Measurements from ENCODE around the gene UBAC1. TPM values are rescaled to one million over a fixed set of nuclear protein-coding genes. Genes with fewer than 3 reads are reported as not detected.

The UBAC1 gene
- total RNA-seq, 1 experiment from 2014 or later = 58.2 TPM

GRCh38 chr9:135929656-135930445, 31.3 kb downstream of the UBAC1 start:
- BruUV-seq (replicated peaks) = no TSS peak
- Histone ChIP-seq H3K36me3 (ENCODE audit: insufficient read depth, low read length, poor library complexity, severe bottlenecking) (peaks cover 18% of the 10 kb centered on the region), H3K4me3 (ENCODE audit: low read depth, low read length, poor library complexity, severe bottlenecking) (no peak overlapping the region), H3K27me3 (replicated peaks; ENCODE audit: insufficient read depth, low read depth, low read length, poor library complexity) (no peaks in the 10 kb centered on the region), H3K27ac (ENCODE audit: low read depth, low read length, poor library complexity, severe bottlenecking) (no peak overlapping the region), H3K9me3 (ENCODE audit: low read depth, low read length, poor library complexity, severe bottlenecking) (no peaks in the 10 kb centered on the region), H3K4me1 (ENCODE audit: insufficient read depth, low read length, poor library complexity, severe bottlenecking) (no peaks in the 10 kb centered on the region)
- DNase-seq (ENCODE audit: low spot score) = no peak
- intact Hi-C loops (cut with micrococcal nuclease; ENCODE audit: unreplicated experiment) = no loop called here
- TF ChIP-seq EZH2 (IDR thresholded peaks at IDR 0.05; ENCODE audit: borderline replicate concordance, low read depth, low read length, poor library complexity, severe bottlenecking) = no peak
- no peak for TF ChIP-seq CTCF (conservative IDR thresholded peaks at IDR 0.05; ENCODE audit: low read depth, low read length)
- CTCF ChIA-PET = no interaction called here
- POLR2A ChIA-PET (ENCODE audit: low non-redundant PET) = no interaction called here

- Histone ChIP-seq H3K27me3 (replicated peaks; ENCODE audit: insufficient read depth, low read depth, low read length, poor library complexity) (no peaks in the 10 kb centered on the region), H3K9me3 (ENCODE audit: low read depth, low read length, poor library complexity, severe bottlenecking) (no peaks in the 10 kb centered on the region), H3K4me3 (ENCODE audit: low read depth, low read length, poor library complexity, severe bottlenecking) (no peak overlapping the region), H3K27ac (ENCODE audit: low read depth, low read length, poor library complexity, severe bottlenecking) (no peak overlapping the region), H3K36me3 (ENCODE audit: insufficient read depth, low read length, poor library complexity, severe bottlenecking) (peaks cover 15% of the 10 kb centered on the region), H3K4me1 (ENCODE audit: insufficient read depth, low read length, poor library complexity, severe bottlenecking) (no peaks in the 10 kb centered on the region)
- BruUV-seq (replicated peaks) = no TSS peak
- CTCF ChIA-PET = no interaction called here
- intact Hi-C loops (cut with micrococcal nuclease; ENCODE audit: unreplicated experiment) = no loop called here
- TF ChIP-seq EZH2 (IDR thresholded peaks at IDR 0.05; ENCODE audit: borderline replicate concordance, low read depth, low read length, poor library complexity, severe bottlenecking) (no peak), CTCF (conservative IDR thresholded peaks at IDR 0.05; ENCODE audit: low read depth, low read length) (no peak)
- POLR2A ChIA-PET (ENCODE audit: low non-redundant PET) = no interaction called here
- no peak for DNase-seq (ENCODE audit: low spot score)
Observed at GRCh38 chr9:135928731-135929655, 32.2 kb downstream of the UBAC1 start.

- Histone ChIP-seq H3K27ac (ENCODE audit: low read depth, low read length, poor library complexity, severe bottlenecking) (no peak overlapping the region), H3K9me3 (ENCODE audit: low read depth, low read length, poor library complexity, severe bottlenecking) (no peaks in the 10 kb centered on the region), H3K27me3 (replicated peaks; ENCODE audit: insufficient read depth, low read depth, low read length, poor library complexity) (no peaks in the 10 kb centered on the region), H3K36me3 (ENCODE audit: insufficient read depth, low read length, poor library complexity, severe bottlenecking) (peaks cover 13% of the 10 kb centered on the region), H3K4me1 (ENCODE audit: insufficient read depth, low read length, poor library complexity, severe bottlenecking) (no peaks in the 10 kb centered on the region), H3K4me3 (ENCODE audit: low read depth, low read length, poor library complexity, severe bottlenecking) (no peak overlapping the region)
- intact Hi-C loops (cut with micrococcal nuclease; ENCODE audit: unreplicated experiment) = no loop called here
- DNase-seq (ENCODE audit: low spot score) = no peak
- ChIA-PET CTCF (no interaction called here), POLR2A (ENCODE audit: low non-redundant PET) (no interaction called here)
- BruUV-seq (replicated peaks) = no TSS peak
- TF ChIP-seq CTCF (conservative IDR thresholded peaks at IDR 0.05; ENCODE audit: low read depth, low read length) (no peak), EZH2 (IDR thresholded peaks at IDR 0.05; ENCODE audit: borderline replicate concordance, low read depth, low read length, poor library complexity, severe bottlenecking) (no peak)
Observed at GRCh38 chr9:135928074-135928730, 33.0 kb downstream of the UBAC1 start.
